Measurements from ENCODE around the gene BCL7A.
"Not testable (repeated sequence)": the region's sequence is repeated elsewhere in the genome, so short reads cannot be mapped to it uniquely, and the experiment has no call there.

GRCh38 chr12:122041458-122041857 lies 19.8 kb downstream of the BCL7A start:
- not testable (repeated sequence) for TF ChIP-seq EZH2 (IDR thresholded peaks at IDR 0.05; ENCODE audit: low read depth); CTCF (conservative IDR thresholded peaks at IDR 0.05)

Measured in PC-9 (cell line).